OCI-LY7 (cell line): Measurements from ENCODE around the gene MYZAP. TPM values are rescaled to one million over a fixed set of nuclear protein-coding genes. Genes with fewer than 3 reads are reported as not detected.

Experiments
- BruUV-seq: library from RNA; stranded (reverse); fragments of 400-500 nt; replicated peaks from 2 replicates; lab custom pipeline; 2021; lab: Mats Ljungman, UMichigan
- CTCF ChIA-PET: fragments of 300-600 bp; sonication (Branson Sonifier 250); formaldehyde crosslinking; loops from one replicate; lab custom pipeline; 2022; ENCODE audit warnings: antibody characterized with exemption; ENCODE audit not compliant: unreplicated experiment; lab: Charles Lee
- POLR2A ChIA-PET: fragments of 300-600 bp; sonication (Branson Sonifier 250); formaldehyde crosslinking; loops from one replicate; lab custom pipeline; 2022; ENCODE audit warnings: antibody characterized with exemption; lab: Charles Lee
- DNase-seq: peaks from one replicate; pipeline ENCODE4 v3.0.0-alpha.2; 2015; ENCODE audit warnings: low spot score
- H2AFZ ChIP-seq: fragments of 200-600 bp; sonication (generic), shearing (Covaris generic); 2 replicates; pipeline ENCODE4 v1.6.1; 2014; ENCODE audit warnings: mild to moderate bottlenecking, antibody characterized with exemption, low read length, moderate library complexity
- H3K27ac ChIP-seq: fragments of 200-600 bp; sonication (generic); 2 replicates; pipeline ENCODE4 v1.5.1; 2014; ENCODE audit warnings: mixed run types, low read depth, mild to moderate bottlenecking, moderate library complexity, low read length, inconsistent platforms; ENCODE audit not compliant: poor library complexity, severe bottlenecking
- H3K36me3 ChIP-seq: fragments of 200-600 bp; sonication (generic); 2 replicates; pipeline ENCODE4 v1.6.1; 2014; ENCODE audit warnings: mild to moderate bottlenecking, antibody characterized with exemption, low read length, moderate library complexity, mixed read lengths; ENCODE audit not compliant: insufficient read depth
- H3K4me1 ChIP-seq: fragments of 200-600 bp; sonication (generic); 2 replicates; pipeline ENCODE4 v1.5.1; 2014; ENCODE audit warnings: mild to moderate bottlenecking, low read length; ENCODE audit not compliant: insufficient read depth, poor library complexity, severe bottlenecking
- H3K4me2 ChIP-seq: fragments of 200-600 bp; sonication (generic); 2 replicates; pipeline ENCODE4 v1.6.1; 2014; ENCODE audit warnings: mild to moderate bottlenecking, low read length
- H3K4me3 ChIP-seq: fragments of 200-600 bp; sonication (generic); 2 replicates; pipeline ENCODE4 v1.5.1; 2014; ENCODE audit warnings: mild to moderate bottlenecking, low read depth, low read length; ENCODE audit not compliant: poor library complexity, severe bottlenecking
- H3K79me2 ChIP-seq: fragments of 200-600 bp; sonication (generic); 2 replicates; pipeline ENCODE4 v1.6.1; 2016; ENCODE audit warnings: low read depth, mild to moderate bottlenecking, low read length, moderate library complexity, mixed read lengths; ENCODE audit not compliant: insufficient read depth
- H3K9me2 ChIP-seq: fragments of 200-600 bp; sonication (generic); 2 replicates; pipeline ENCODE4 v1.6.1; 2016; ENCODE audit warnings: mild to moderate bottlenecking, low read length, mixed read lengths; ENCODE audit not compliant: insufficient read depth
- H3K9me3 ChIP-seq: fragments of 200-600 bp; sonication (generic); 2 replicates; pipeline ENCODE4 v1.6.1; 2014; ENCODE audit warnings: mild to moderate bottlenecking, mixed run types, low read length, mixed read lengths
- H4K20me1 ChIP-seq: fragments of 200-600 bp; sonication (generic); 2 replicates; pipeline ENCODE4 v1.6.1; 2014; ENCODE audit warnings: mild to moderate bottlenecking, antibody characterized with exemption, low read length, moderate library complexity, mixed read lengths; ENCODE audit not compliant: insufficient read depth
- CTCF ChIP-seq: fragments of 200-600 bp; sonication (generic); conservative IDR thresholded peaks from 2 replicates; pipeline ENCODE4 v1.5.1; 2014; ENCODE audit warnings: mild to moderate bottlenecking, antibody characterized with exemption, low read length, moderate library complexity, mixed read lengths
- EZH2phosphoT487 ChIP-seq: fragments of 200-600 bp; sonication (generic); IDR thresholded peaks from 2 replicates; pipeline ENCODE4 v1.6.1; 2018; ENCODE audit warnings: low read depth, borderline replicate concordance, mild to moderate bottlenecking, mixed run types, antibody characterized with exemption, low read length, moderate library complexity, mixed read lengths
- intact Hi-C: fragments of 100-400 bp; cut with micrococcal nuclease; formaldehyde crosslinking; loops from one replicate; pipeline ENCODE4 v1.10.0; 2022; ENCODE audit not compliant: unreplicated experiment
- total RNA-seq, 2 experiments: library from RNA; depleted of rRNA in 1 of 2; stranded (reverse); fragments of >200 nt in 1 of 2; shearing (Covaris generic) in 1 of 2; gene quantifications; 2 replicates each; pipeline ENCODE4 v1.2.3, GENCODE V29; 2014 to 2022

The MYZAP gene
- total RNA-seq, 2 experiments from 2014 or later: not detected

GRCh38 chr15:57604507-57604906 is 12.8 kb downstream of the MYZAP start:
- Histone ChIP-seq H3K4me3 (no peak overlapping the region), H2AFZ (no peak overlapping the region), H3K9me3 (no peaks in the 10 kb centered on the region), H3K4me1 (no peaks in the 10 kb centered on the region), H3K79me2 (no peaks in the 10 kb centered on the region), H3K4me2 (no peak overlapping the region), H3K36me3 (no peaks in the 10 kb centered on the region), H4K20me1 (no peaks in the 10 kb centered on the region), H3K9me2 (no peaks in the 10 kb centered on the region), H3K27ac (no peak overlapping the region)
- intact Hi-C loops: no loop called here
- DNase-seq: no peak
- TF ChIP-seq CTCF (no peak), EZH2phosphoT487 (no peak)
- no TSS peak for BruUV-seq
- POLR2A ChIA-PET: no interaction called here
- CTCF ChIA-PET: no interaction called here

GRCh38 chr15:57605491-57605890 is 13.8 kb downstream of the MYZAP start:
- BruUV-seq: no TSS peak
- Histone ChIP-seq H3K36me3 (no peaks in the 10 kb centered on the region), H4K20me1 (no peaks in the 10 kb centered on the region), H3K79me2 (no peaks in the 10 kb centered on the region), H3K9me3 (no peaks in the 10 kb centered on the region), H3K4me2 (no peak overlapping the region), H3K4me1 (no peaks in the 10 kb centered on the region), H3K27ac (no peak overlapping the region), H2AFZ (no peak overlapping the region), H3K4me3 (no peak overlapping the region), H3K9me2 (no peaks in the 10 kb centered on the region)
- no peak for TF ChIP-seq CTCF
- no peak for TF ChIP-seq EZH2phosphoT487
- intact Hi-C loops: no loop called here
- ChIA-PET POLR2A (no interaction called here), CTCF (no interaction called here)
- DNase-seq: no peak

GRCh38 chr15:57606048-57606447 is 14.3 kb downstream of the MYZAP start:
- CTCF ChIA-PET: no interaction called here
- intact Hi-C loops: no loop called here
- POLR2A ChIA-PET: no interaction called here

More at GRCh38 chr15:57606048-57606447, 14.3 kb downstream of the MYZAP start:
- Histone ChIP-seq H3K9me3 (no peaks in the 10 kb centered on the region), H3K79me2 (no peaks in the 10 kb centered on the region), H3K27ac (no peak overlapping the region), H2AFZ (no peak overlapping the region), H3K36me3 (no peaks in the 10 kb centered on the region), H3K9me2 (no peaks in the 10 kb centered on the region), H3K4me1 (no peaks in the 10 kb centered on the region), H3K4me3 (no peak overlapping the region), H4K20me1 (no peaks in the 10 kb centered on the region), H3K4me2 (no peak overlapping the region)
- no peak for DNase-seq
- TF ChIP-seq CTCF: no peak
- no peak for TF ChIP-seq EZH2phosphoT487
- no TSS peak for BruUV-seq
